A673 (cell line): ENCODE data around the gene C16orf74. TPM values are rescaled to one million over a fixed set of nuclear protein-coding genes. Genes with fewer than 3 reads are reported as not detected.

Experiments used
- BruUV-seq: library from RNA; stranded (reverse); fragments of 400-500 nt; replicated peaks from 2 replicates; lab custom pipeline; 2021; lab: Mats Ljungman, UMichigan
- CTCF ChIA-PET: fragments of 300-600 bp; sonication (Branson Sonifier 250); formaldehyde crosslinking; loops from one replicate; lab custom pipeline; 2022; ENCODE audit warnings: antibody characterized with exemption; lab: Charles Lee
- POLR2A ChIA-PET: fragments of 300-600 bp; sonication (Branson Sonifier 250); formaldehyde crosslinking; loops from one replicate; lab custom pipeline; 2022; ENCODE audit warnings: antibody characterized with exemption; ENCODE audit not compliant: low non-redundant PET; lab: Charles Lee
- DNase-seq: peaks from one replicate; pipeline ENCODE4 v3.0.0-alpha.2; 2015; ENCODE audit warnings: low spot score
- H3K27ac ChIP-seq: fragments of 200-600 bp; sonication (generic); 2 replicates; pipeline ENCODE4 v1.5.1; 2016; ENCODE audit warnings: mixed run types, low read depth, mild to moderate bottlenecking, mixed read lengths, antibody characterized with exemption, low read length; ENCODE audit not compliant: poor library complexity, severe bottlenecking
- H3K27me3 ChIP-seq: fragments of 200-600 bp; sonication (generic); replicated peaks from 2 replicates; pipeline ENCODE4 v1.6.1; 2017; ENCODE audit warnings: mixed run types, low read depth, mild to moderate bottlenecking, mixed read lengths, antibody characterized with exemption, low read length; ENCODE audit not compliant: insufficient read depth, poor library complexity
- H3K36me3 ChIP-seq: fragments of 200-600 bp; sonication (generic); 2 replicates; pipeline ENCODE4 v1.6.1; 2016; ENCODE audit warnings: mixed run types, mild to moderate bottlenecking, mixed read lengths, antibody characterized with exemption, low read length; ENCODE audit not compliant: insufficient read depth, poor library complexity, severe bottlenecking
- H3K4me1 ChIP-seq: fragments of 200-600 bp; sonication (generic); 2 replicates; pipeline ENCODE4 v1.6.1; 2017; ENCODE audit warnings: mixed run types, mild to moderate bottlenecking, mixed read lengths, antibody characterized with exemption, low read length; ENCODE audit not compliant: insufficient read depth, poor library complexity, severe bottlenecking
- H3K4me3 ChIP-seq: fragments of 200-600 bp; sonication (generic); 2 replicates; pipeline ENCODE4 v1.5.1; 2016; ENCODE audit warnings: low read depth, mixed run types, mild to moderate bottlenecking, mixed read lengths, low read length; ENCODE audit not compliant: poor library complexity, severe bottlenecking
- H3K9me3 ChIP-seq: fragments of 200-600 bp; sonication (generic); 2 replicates; pipeline ENCODE4 v1.6.1; 2016; ENCODE audit warnings: mixed run types, low read depth, mild to moderate bottlenecking, mixed read lengths, antibody characterized with exemption, low read length; ENCODE audit not compliant: poor library complexity, severe bottlenecking
- EZH2 ChIP-seq: fragments of 200-600 bp; sonication (generic); IDR thresholded peaks from 2 replicates; pipeline ENCODE4 v1.6.1; 2017; ENCODE audit warnings: borderline replicate concordance, low read depth, mild to moderate bottlenecking, mixed read lengths, antibody characterized with exemption, low read length; ENCODE audit not compliant: poor library complexity, severe bottlenecking
- intact Hi-C: fragments of 100-400 bp; cut with micrococcal nuclease; formaldehyde crosslinking; loops from one replicate; pipeline ENCODE4 v1.10.0; 2022; ENCODE audit not compliant: unreplicated experiment
- total RNA-seq: library from RNA; stranded (reverse); gene quantifications from 2 replicates; pipeline ENCODE4 v1.2.3, GENCODE V29; 2021
- TF ChIP-seq, protein P1 (sequence below): fragments of 300-800, 200-600 bp; sonication (generic); conservative IDR thresholded peaks from 2 replicates; pipeline ENCODE4 v1.5.1; 2017; ENCODE audit warnings: low read depth, mild to moderate bottlenecking, antibody characterized with exemption, low read length, moderate library complexity, mixed read lengths

The C16orf74 gene
- total RNA-seq, 1 experiment from 2014 or later: 3.8 TPM

DNA sequence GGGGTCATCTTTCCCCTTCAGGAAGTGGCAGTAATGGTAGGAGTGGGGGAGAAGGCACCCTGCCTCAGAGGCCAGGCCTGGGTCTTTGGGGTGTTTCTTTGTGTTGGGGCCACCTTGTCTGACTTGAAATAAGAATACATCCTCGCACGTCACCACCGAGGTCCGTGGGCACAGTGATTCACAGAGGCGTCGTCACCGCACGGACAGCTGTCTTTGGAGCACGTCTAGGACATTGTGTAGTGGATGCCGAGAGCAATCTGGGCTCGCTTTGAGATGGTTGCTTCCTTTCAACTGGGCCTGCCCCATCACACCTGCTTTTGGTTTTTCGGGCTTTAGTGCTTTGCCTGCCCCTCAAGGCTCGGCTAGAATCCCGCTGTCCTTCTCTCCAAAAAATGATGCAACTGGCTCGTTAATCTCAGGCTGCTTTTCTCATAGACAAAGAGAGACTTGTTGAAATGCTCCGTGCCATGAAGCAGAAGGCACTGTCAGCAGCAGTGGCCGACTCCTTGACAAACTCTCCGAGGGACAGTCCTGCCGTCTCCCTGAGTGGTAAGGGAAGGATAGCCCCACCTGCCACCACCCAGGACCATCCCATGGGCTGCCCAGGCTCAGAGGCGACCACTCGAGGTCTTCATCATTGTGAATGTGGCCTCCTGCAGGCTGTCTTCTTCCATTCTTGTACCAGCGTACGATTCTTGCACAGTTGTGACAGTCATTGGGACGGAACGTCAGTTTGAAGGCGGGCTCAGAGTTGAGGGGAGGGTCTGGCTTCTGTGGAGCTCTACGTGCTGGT lies 86.1 kb downstream of the C16orf74 start:
- no peak for TF ChIP-seq EZH2
- BruUV-seq: no TSS peak
- ChIA-PET CTCF (no interaction called here), POLR2A (no interaction called here)
- H3K4me3 ChIP-seq: no peak overlapping the region
- H3K36me3 ChIP-seq: peaks cover 69% of the 10 kb centered on the region
- H3K9me3 ChIP-seq: no peaks in the 10 kb centered on the region
- no peak for DNase-seq
- peaks cover 14% of the 10 kb centered on the region for H3K4me1 ChIP-seq
- no peak overlapping the region for H3K27ac ChIP-seq
- intact Hi-C loops: no loop called here
- H3K27me3 ChIP-seq: no peaks in the 10 kb centered on the region

DNA sequence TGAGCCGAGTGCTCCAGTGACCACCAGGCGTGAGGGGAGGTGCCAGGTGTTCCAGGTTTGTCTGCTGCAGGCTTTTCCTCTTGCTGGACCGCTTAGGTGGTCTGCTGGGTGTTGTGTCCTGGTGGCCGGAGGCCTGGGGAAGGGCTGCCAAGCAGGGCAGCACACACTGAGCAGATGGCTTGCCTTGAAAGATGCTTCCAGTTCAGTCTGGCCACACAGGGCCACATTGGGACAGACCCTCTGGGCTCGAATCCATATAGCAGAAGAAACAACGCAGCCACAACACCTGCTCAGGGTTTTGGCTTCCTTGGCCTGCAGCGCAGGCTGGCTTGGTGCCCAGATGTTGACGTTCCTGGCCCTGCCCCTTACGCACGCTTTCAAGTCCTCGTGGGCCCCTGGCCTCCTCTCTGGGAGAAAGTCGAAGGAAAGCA lies 87.0 kb downstream of the C16orf74 start:
- Histone ChIP-seq H3K36me3 (peaks cover 63% of the 10 kb centered on the region), H3K9me3 (no peaks in the 10 kb centered on the region), H3K4me3 (no peak overlapping the region), H3K27me3 (no peaks in the 10 kb centered on the region), H3K4me1 (peaks cover 14% of the 10 kb centered on the region), H3K27ac (no peak overlapping the region)
- TF ChIP-seq EZH2: no peak
- TF ChIP-seq, protein P1, sequence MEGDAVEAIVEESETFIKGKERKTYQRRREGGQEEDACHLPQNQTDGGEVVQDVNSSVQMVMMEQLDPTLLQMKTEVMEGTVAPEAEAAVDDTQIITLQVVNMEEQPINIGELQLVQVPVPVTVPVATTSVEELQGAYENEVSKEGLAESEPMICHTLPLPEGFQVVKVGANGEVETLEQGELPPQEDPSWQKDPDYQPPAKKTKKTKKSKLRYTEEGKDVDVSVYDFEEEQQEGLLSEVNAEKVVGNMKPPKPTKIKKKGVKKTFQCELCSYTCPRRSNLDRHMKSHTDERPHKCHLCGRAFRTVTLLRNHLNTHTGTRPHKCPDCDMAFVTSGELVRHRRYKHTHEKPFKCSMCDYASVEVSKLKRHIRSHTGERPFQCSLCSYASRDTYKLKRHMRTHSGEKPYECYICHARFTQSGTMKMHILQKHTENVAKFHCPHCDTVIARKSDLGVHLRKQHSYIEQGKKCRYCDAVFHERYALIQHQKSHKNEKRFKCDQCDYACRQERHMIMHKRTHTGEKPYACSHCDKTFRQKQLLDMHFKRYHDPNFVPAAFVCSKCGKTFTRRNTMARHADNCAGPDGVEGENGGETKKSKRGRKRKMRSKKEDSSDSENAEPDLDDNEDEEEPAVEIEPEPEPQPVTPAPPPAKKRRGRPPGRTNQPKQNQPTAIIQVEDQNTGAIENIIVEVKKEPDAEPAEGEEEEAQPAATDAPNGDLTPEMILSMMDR: no peak
- BruUV-seq: no TSS peak
- ChIA-PET POLR2A (no interaction called here), CTCF (no interaction called here)
- DNase-seq: no peak
- intact Hi-C loops: no loop called here

DNA sequence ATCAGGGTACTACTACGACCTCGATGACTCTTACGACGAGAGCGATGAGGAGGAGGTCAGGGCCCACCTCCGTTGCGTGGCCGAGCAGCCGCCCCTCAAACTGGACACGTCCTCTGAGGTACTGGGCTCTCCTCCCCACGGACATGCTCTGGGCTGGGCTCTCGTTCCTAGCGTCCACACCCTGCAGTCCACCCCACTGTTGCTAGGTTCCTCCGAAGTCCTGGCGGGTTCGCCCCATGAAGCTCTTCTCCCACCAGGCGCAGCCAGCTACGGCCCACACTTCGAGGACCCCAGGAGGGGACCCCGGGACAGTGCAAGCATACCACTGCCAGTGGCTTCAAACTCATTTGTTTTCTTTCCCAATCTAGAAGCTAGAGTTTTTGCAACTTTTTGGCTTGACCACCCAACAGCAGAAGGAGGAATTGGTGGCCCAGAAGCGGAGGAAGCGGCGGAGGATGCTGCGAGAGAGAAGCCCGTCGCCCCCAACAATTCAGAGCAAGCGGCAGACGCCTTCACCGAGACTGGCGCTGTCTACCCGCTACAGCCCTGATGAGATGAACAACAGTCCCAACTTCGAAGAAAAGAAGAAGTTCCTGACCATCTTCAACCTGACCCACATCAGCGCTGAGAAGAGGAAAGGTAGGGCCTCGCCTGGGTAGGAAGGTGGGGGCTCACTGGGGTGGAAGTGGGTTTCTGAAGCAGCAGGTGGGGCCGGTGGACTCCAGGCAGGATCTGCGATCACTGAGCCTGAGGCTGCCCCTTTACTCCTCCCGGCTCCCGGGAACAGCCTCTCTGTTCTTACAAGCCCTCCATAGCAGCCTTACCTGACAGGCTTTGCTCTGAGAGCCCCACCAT lies 87.7 kb downstream of the C16orf74 start:
- intact Hi-C loops: no loop called here
- ChIA-PET POLR2A (no interaction called here), CTCF (no interaction called here)
- no TSS peak for BruUV-seq
- Histone ChIP-seq H3K36me3 (peaks cover 62% of the 10 kb centered on the region), H3K4me3 (no peak overlapping the region), H3K27ac (no peak overlapping the region), H3K27me3 (no peaks in the 10 kb centered on the region), H3K4me1 (peaks cover 14% of the 10 kb centered on the region), H3K9me3 (no peaks in the 10 kb centered on the region)
- no peak for TF ChIP-seq EZH2
- no peak for DNase-seq

DNA sequence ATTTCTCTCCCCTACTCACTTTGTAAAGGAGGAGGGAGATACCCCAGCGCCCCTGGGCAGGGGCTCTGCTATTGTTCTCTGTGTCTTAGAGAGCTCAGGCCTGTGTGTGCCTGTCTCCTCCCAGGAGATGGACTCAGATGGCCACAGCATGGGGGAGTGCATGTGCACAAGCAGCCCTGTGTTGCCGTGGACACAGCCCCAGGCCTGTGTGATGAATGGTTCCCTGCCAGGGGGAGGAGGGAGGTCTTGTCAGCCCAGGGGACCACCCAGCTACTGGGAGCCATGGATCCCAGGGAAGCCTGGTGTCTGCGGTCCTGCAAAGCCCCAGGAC lies 88.4 kb downstream of the C16orf74 start:
- H3K9me3 ChIP-seq: no peaks in the 10 kb centered on the region
- H3K27me3 ChIP-seq: no peaks in the 10 kb centered on the region
- no peak overlapping the region for H3K27ac ChIP-seq
- TF ChIP-seq, protein P1: no peak
- TF ChIP-seq EZH2: no peak
- ChIA-PET CTCF (no interaction called here), POLR2A (no interaction called here)
- intact Hi-C loops: no loop called here
- no TSS peak for BruUV-seq
- peaks cover 14% of the 10 kb centered on the region for H3K4me1 ChIP-seq
- H3K36me3 ChIP-seq: peaks cover 66% of the 10 kb centered on the region
- DNase-seq: no peak
- H3K4me3 ChIP-seq: no peak overlapping the region
